Neural cell (in vitro differentiated cells): ENCODE results near the gene INSR.

ENCODE experiments used
- CTCF ChIP-seq: fragments of 450-650 bp; IDR thresholded peaks from 2 replicates; pipeline ENCODE4 v1.5.1; 2014; ENCODE audit warnings: antibody characterized with exemption, mild to moderate bottlenecking, moderate library complexity; ENCODE audit not compliant: poor library complexity, severe bottlenecking
- EP300 ChIP-seq: fragments of 450-650 bp; conservative IDR thresholded peaks from 2 replicates; pipeline ENCODE4 v1.6.1; 2014; ENCODE audit warnings: antibody characterized with exemption, mild to moderate bottlenecking, moderate library complexity; ENCODE audit not compliant: poor library complexity, severe bottlenecking
- POLR2AphosphoS5 ChIP-seq: IDR thresholded peaks from 2 replicates; pipeline ENCODE4 v1.6.1; 2012
- SMC3 ChIP-seq: fragments of 450-650 bp; conservative IDR thresholded peaks from 2 replicates; pipeline ENCODE4 v1.6.1; 2014; ENCODE audit warnings: antibody characterized with exemption, mild to moderate bottlenecking, moderate library complexity; ENCODE audit not compliant: poor library complexity
- TAF1 ChIP-seq: IDR thresholded peaks from 2 replicates; pipeline ENCODE4 v1.6.1; 2012; ENCODE audit warnings: low read depth

- TF ChIP-seq EP300 (no peak), CTCF (no peak), POLR2AphosphoS5 (no peak), SMC3 (no peak), TAF1 (no peak)
These were observed 80.4 kb downstream of the INSR start for GRCh38 chr19:7213628-7214323.
